Measurements from ENCODE around the gene ABLIM3. TPM values are rescaled to one million over a fixed set of nuclear protein-coding genes. Genes with fewer than 3 reads are reported as not detected.

Gene ABLIM3
- total and polyA plus RNA-seq, 9 of the 15 experiments (the other 6 are each of a cell fraction or from before 2014, with no cell fraction given) = 0.03 to 0.38 (median 0.11) TPM

DNA sequence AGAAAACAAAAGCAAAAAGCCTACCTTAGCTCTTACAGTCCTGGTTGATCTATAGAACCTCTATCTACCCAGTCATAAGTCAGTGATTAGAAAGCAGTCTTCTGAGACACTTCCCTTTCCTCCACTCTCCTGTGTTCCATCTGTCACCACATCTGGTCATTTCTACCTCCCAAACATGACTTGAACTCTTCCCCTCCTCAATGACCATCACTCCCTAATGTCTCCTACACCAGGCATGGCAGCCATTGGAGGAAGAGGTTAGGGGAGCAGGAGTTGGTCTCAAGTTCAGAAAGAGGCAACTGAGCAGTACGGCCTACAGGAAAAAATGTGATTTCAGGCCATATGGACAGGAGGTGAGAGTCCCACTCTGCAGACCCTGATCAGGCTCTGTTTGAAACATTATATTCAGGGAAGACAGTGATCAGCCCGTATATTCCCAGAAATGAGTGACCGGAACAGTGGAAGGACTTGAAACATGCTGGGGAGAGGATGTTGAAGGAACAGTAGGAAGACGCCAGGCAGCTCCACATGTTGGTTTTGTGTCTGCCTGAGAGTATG, 12.0 kb downstream of the ABLIM3 start (continued):
- TF ChIP-seq, protein P1, sequence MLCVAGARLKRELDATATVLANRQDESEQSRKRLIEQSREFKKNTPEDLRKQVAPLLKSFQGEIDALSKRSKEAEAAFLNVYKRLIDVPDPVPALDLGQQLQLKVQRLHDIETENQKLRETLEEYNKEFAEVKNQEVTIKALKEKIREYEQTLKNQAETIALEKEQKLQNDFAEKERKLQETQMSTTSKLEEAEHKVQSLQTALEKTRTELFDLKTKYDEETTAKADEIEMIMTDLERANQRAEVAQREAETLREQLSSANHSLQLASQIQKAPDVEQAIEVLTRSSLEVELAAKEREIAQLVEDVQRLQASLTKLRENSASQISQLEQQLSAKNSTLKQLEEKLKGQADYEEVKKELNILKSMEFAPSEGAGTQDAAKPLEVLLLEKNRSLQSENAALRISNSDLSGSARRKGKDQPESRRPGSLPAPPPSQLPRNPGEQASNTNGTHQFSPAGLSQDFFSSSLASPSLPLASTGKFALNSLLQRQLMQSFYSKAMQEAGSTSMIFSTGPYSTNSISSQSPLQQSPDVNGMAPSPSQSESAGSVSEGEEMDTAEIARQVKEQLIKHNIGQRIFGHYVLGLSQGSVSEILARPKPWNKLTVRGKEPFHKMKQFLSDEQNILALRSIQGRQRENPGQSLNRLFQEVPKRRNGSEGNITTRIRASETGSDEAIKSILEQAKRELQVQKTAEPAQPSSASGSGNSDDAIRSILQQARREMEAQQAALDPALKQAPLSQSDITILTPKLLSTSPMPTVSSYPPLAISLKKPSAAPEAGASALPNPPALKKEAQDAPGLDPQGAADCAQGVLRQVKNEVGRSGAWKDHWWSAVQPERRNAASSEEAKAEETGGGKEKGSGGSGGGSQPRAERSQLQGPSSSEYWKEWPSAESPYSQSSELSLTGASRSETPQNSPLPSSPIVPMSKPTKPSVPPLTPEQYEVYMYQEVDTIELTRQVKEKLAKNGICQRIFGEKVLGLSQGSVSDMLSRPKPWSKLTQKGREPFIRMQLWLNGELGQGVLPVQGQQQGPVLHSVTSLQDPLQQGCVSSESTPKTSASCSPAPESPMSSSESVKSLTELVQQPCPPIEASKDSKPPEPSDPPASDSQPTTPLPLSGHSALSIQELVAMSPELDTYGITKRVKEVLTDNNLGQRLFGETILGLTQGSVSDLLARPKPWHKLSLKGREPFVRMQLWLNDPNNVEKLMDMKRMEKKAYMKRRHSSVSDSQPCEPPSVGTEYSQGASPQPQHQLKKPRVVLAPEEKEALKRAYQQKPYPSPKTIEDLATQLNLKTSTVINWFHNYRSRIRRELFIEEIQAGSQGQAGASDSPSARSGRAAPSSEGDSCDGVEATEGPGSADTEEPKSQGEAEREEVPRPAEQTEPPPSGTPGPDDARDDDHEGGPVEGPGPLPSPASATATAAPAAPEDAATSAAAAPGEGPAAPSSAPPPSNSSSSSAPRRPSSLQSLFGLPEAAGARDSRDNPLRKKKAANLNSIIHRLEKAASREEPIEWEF (CRISPR knock-in tag; IDR thresholded peaks at IDR 0.05) = 0 out of 2 replicates have a peak, but pooled peaks have one; percentile 52
- TF ChIP-seq ZNF165 (CRISPR knock-in tag; IDR thresholded peaks at IDR 0.05; ENCODE audit: borderline replicate concordance) (peak; percentile 21; the same call in 1 of the 2 replicates), BHLHE40 (IDR thresholded peaks at IDR 0.05; ENCODE audit: low read length) (no peak), KDM1A (IDR thresholded peaks at IDR 0.05) (no peak), NFRKB (IDR thresholded peaks at IDR 0.05; ENCODE audit: low read depth) (peak; percentile 79; the same call in 1 of the 2 replicates), SMARCE1 (IDR thresholded peaks at IDR 0.05) (no peak), KLF6 (CRISPR knock-in tag; IDR thresholded peaks at IDR 0.05; ENCODE audit: borderline replicate concordance) (peak; percentile 15; the same call in 1 of the 2 replicates)
- TF ChIP-seq, protein P2, sequence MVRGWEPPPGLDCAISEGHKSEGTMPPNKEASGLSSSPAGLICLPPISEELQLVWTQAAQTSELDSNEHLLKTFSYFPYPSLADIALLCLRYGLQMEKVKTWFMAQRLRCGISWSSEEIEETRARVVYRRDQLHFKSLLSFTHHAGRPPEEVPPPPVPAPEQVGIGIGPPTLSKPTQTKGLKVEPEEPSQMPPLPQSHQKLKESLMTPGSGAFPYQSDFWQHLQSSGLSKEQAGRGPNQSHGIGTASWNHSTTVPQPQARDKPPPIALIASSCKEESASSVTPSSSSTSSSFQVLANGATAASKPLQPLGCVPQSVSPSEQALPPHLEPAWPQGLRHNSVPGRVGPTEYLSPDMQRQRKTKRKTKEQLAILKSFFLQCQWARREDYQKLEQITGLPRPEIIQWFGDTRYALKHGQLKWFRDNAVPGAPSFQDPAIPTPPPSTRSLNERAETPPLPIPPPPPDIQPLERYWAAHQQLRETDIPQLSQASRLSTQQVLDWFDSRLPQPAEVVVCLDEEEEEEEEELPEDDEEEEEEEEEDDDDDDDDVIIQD (CRISPR knock-in tag; IDR thresholded peaks at IDR 0.05) = no peak
- TF ChIP-seq, protein P3, sequence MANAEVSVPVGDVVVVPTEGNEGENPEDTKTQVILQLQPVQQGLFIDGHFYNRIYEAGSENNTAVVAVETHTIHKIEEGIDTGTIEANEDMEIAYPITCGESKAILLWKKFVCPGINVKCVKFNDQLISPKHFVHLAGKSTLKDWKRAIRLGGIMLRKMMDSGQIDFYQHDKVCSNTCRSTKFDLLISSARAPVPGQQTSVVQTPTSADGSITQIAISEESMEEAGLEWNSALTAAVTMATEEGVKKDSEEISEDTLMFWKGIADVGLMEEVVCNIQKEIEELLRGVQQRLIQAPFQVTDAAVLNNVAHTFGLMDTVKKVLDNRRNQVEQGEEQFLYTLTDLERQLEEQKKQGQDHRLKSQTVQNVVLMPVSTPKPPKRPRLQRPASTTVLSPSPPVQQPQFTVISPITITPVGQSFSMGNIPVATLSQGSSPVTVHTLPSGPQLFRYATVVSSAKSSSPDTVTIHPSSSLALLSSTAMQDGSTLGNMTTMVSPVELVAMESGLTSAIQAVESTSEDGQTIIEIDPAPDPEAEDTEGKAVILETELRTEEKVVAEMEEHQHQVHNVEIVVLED (CRISPR knock-in tag; IDR thresholded peaks at IDR 0.05) = no peak
- TF ChIP-seq, protein P4, sequence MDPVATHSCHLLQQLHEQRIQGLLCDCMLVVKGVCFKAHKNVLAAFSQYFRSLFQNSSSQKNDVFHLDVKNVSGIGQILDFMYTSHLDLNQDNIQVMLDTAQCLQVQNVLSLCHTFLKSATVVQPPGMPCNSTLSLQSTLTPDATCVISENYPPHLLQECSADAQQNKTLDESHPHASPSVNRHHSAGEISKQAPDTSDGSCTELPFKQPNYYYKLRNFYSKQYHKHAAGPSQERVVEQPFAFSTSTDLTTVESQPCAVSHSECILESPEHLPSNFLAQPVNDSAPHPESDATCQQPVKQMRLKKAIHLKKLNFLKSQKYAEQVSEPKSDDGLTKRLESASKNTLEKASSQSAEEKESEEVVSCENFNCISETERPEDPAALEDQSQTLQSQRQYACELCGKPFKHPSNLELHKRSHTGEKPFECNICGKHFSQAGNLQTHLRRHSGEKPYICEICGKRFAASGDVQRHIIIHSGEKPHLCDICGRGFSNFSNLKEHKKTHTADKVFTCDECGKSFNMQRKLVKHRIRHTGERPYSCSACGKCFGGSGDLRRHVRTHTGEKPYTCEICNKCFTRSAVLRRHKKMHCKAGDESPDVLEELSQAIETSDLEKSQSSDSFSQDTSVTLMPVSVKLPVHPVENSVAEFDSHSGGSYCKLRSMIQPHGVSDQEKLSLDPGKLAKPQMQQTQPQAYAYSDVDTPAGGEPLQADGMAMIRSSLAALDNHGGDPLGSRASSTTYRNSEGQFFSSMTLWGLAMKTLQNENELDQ (CRISPR knock-in tag; IDR thresholded peaks at IDR 0.05; ENCODE audit: borderline replicate concordance) = no peak
- TF ChIP-seq, protein P5, sequence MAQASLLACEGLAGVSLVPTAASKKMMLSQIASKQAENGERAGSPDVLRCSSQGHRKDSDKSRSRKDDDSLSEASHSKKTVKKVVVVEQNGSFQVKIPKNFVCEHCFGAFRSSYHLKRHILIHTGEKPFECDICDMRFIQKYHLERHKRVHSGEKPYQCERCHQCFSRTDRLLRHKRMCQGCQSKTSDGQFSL (CRISPR knock-in tag; IDR thresholded peaks at IDR 0.05) = no peak
- TF ChIP-seq, protein P5 (tag; IDR thresholded peaks at IDR 0.05) = peak in 1 of 2 experiments; percentile 49; a peak in 1 of 4 replicates
- TF ChIP-seq, protein P6, sequence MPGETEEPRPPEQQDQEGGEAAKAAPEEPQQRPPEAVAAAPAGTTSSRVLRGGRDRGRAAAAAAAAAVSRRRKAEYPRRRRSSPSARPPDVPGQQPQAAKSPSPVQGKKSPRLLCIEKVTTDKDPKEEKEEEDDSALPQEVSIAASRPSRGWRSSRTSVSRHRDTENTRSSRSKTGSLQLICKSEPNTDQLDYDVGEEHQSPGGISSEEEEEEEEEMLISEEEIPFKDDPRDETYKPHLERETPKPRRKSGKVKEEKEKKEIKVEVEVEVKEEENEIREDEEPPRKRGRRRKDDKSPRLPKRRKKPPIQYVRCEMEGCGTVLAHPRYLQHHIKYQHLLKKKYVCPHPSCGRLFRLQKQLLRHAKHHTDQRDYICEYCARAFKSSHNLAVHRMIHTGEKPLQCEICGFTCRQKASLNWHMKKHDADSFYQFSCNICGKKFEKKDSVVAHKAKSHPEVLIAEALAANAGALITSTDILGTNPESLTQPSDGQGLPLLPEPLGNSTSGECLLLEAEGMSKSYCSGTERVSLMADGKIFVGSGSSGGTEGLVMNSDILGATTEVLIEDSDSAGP (CRISPR knock-in tag; IDR thresholded peaks at IDR 0.05) = no peak

Data from K562 (cell line).